A673 (cell line): ENCODE results near the gene PIGB.

ENCODE experiments used
- CTCF ChIP-seq: fragments of 300-800, 200-600 bp; sonication (generic); conservative IDR thresholded peaks from 2 replicates; pipeline ENCODE4 v1.5.1; 2017; ENCODE audit warnings: low read depth, mild to moderate bottlenecking, antibody characterized with exemption, low read length, moderate library complexity, mixed read lengths
- EZH2 ChIP-seq: fragments of 200-600 bp; sonication (generic); IDR thresholded peaks from 2 replicates; pipeline ENCODE4 v1.6.1; 2017; ENCODE audit warnings: borderline replicate concordance, low read depth, mild to moderate bottlenecking, mixed read lengths, antibody characterized with exemption, low read length; ENCODE audit not compliant: poor library complexity, severe bottlenecking

DNA sequence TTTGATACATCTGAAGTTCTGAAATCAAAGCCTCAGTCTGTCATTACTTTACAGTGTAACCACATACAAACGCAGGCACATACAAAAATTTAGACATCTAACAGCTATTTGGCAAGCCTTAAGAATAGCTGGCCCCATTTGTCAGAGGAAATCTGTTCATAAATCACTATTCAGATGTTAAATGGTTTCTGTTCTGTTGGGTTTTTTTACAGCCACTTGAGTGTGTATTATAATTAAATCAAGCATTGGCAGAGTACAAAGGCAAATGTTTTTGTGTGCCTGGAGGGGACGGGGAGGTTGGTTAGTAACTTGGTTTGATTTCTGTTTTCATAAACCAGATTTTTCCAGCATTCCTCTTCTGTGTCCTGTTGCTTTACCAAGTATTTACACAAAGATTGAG is 24.1 kb downstream of the PIGB start:
- TF ChIP-seq CTCF = no peak
- no peak for TF ChIP-seq EZH2
